GM13976 (cell line): ENCODE results near the gene CES4A.

ENCODE experiments used
- DNase-seq: peaks from one replicate; pipeline ENCODE4 v3.0.0; 2012; ENCODE audit warnings: low spot score
- in situ Hi-C: fragments of 300-500 bp; cut with MboI; formaldehyde crosslinking; loops from one replicate; pipeline ENCODE4 v1.12.0; 2022; ENCODE audit warnings: low sequenced_read_pairs, mixed read lengths, inconsistent platforms; ENCODE audit not compliant: unreplicated experiment
- TF ChIP-seq, protein P1 (sequence below): IDR thresholded peaks from 2 replicates; pipeline ENCODE4 v1.5.1; 2012; ENCODE audit warnings: borderline replicate concordance, mild to moderate bottlenecking; ENCODE audit not compliant: insufficient read depth; ENCODE audit errors: extremely low read depth, missing control alignments, control extremely low read depth

The CES4A gene

GRCh38 chr16:66958857-66959703 is 29.3 kb upstream of the CES4A start:
- TF ChIP-seq, protein P1, sequence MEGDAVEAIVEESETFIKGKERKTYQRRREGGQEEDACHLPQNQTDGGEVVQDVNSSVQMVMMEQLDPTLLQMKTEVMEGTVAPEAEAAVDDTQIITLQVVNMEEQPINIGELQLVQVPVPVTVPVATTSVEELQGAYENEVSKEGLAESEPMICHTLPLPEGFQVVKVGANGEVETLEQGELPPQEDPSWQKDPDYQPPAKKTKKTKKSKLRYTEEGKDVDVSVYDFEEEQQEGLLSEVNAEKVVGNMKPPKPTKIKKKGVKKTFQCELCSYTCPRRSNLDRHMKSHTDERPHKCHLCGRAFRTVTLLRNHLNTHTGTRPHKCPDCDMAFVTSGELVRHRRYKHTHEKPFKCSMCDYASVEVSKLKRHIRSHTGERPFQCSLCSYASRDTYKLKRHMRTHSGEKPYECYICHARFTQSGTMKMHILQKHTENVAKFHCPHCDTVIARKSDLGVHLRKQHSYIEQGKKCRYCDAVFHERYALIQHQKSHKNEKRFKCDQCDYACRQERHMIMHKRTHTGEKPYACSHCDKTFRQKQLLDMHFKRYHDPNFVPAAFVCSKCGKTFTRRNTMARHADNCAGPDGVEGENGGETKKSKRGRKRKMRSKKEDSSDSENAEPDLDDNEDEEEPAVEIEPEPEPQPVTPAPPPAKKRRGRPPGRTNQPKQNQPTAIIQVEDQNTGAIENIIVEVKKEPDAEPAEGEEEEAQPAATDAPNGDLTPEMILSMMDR = no peak
- in situ Hi-C loops = loop anchor here (25.0 kb wide), 2 partner anchors 203 to 453 kb away; partner anchors contain the start of genes B3GNT9, FBXL8, HSF4 and NOL3
- no peak for DNase-seq

DNA sequence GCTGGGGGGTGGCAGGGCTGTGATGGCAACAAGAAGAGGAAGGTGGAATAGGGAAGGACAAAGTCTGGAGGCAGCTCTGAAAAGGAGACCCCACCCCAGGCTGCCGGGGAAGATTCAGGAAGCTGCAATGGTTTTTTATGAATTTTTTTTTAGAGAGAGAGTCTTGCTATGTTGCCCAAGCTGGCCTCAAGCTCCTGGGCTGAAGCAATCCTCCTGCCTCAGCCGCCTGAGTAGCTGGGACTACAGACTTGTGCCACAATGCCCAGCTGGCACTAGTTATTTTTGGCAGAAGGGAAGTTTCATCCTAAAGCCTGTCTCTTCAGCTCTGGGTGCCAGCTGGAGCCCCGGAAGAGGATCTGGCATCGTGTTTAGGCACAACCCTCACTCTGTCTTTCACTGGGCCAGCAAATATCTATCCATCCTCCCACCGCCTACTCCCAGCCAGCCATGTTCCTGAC is 28.7 kb upstream of the CES4A start:
- TF ChIP-seq, protein P1 = no peak
- in situ Hi-C loops = loop anchor here (25.0 kb wide), 2 partner anchors 203 to 453 kb away; partner anchors contain the start of genes B3GNT9, FBXL8, HSF4 and NOL3
- DNase-seq = no peak

- in situ Hi-C loops = loop anchor here (25.0 kb wide), 2 partner anchors 202 to 452 kb away; partner anchors contain the start of genes B3GNT9, FBXL8, HSF4 and NOL3
- no peak for DNase-seq
- TF ChIP-seq, protein P1 = no peak
Measured at GRCh38 chr16:66960270-66960669, 28.1 kb upstream of the CES4A start.

GRCh38 chr16:66961065-66961744 is 27.2 kb upstream of the CES4A start, which contains the start of gene CES3:
CES3 (plus strand) TSS chr16:66961266; CDS start chr16:66961308, 42 bp downstream.
- peak; percentile 77 for DNase-seq
- TF ChIP-seq, protein P1 = peak; percentile 74
- in situ Hi-C loops = loop anchor here (25.0 kb wide), 2 partner anchors 201 to 451 kb away; partner anchors contain the start of genes B3GNT9, FBXL8, HSF4 and NOL3

- in situ Hi-C loops = loop anchor here (25.0 kb wide), 2 partner anchors 200 to 450 kb away; partner anchors contain the start of genes B3GNT9, FBXL8, HSF4 and NOL3
- DNase-seq = peak; percentile 19
- TF ChIP-seq, protein P1 = no peak
Measured at GRCh38 chr16:66961914-66962313, 26.5 kb upstream of the CES4A start.

GRCh38 chr16:66964049-66964448 is 24.3 kb upstream of the CES4A start:
- TF ChIP-seq, protein P1 = no peak
- peak; percentile 17 for DNase-seq
- in situ Hi-C loops = loop anchor here (25.0 kb wide), 2 partner anchors 198 to 448 kb away; partner anchors contain the start of genes B3GNT9, FBXL8, HSF4 and NOL3
